CD4-positive, alpha-beta memory T cell (primary cell): Measurements from ENCODE around the gene HSPB7. TPM values are rescaled to one million over a fixed set of nuclear protein-coding genes. Genes with fewer than 3 reads are reported as not detected.
"Not testable (repeated sequence)": the region's sequence is repeated elsewhere in the genome, so short reads cannot be mapped to it uniquely, and the experiment has no call there.

Source experiments
- CTCF ChIA-PET: fragments of 350-600 bp; sonication (Branson Sonifier 250); formaldehyde crosslinking; loops from one replicate; lab custom pipeline; 2021; ENCODE audit warnings: inconsistent platforms; ENCODE audit not compliant: partially characterized antibody; lab: Charles Lee
- POLR2A ChIA-PET: fragments of 350-600 bp; sonication (Branson Sonifier 250); formaldehyde crosslinking; loops from one replicate; lab custom pipeline; 2021; ENCODE audit not compliant: partially characterized antibody; lab: Charles Lee
- DNase-seq, 5 donors: peaks; one replicate each; pipeline versions ENCODE4 v3.0.0 to v3.0.0-alpha.2; 2020 to 2022; ENCODE audit warnings: mixed read lengths in 1 of 5
- H3K27ac ChIP-seq: one replicate; pipeline ENCODE4 v1.7.0; 2013; ENCODE audit warnings: low read depth, low read length
- H3K27me3 ChIP-seq: 2 replicates; pipeline ENCODE4 v1.7.0; 2013; ENCODE audit warnings: mild to moderate bottlenecking, low read length, moderate library complexity; ENCODE audit not compliant: insufficient read depth
- H3K36me3 ChIP-seq: 2 replicates; pipeline ENCODE4 v1.7.0; 2013; ENCODE audit warnings: mild to moderate bottlenecking, low read length, moderate library complexity; ENCODE audit not compliant: insufficient read depth
- H3K4me1 ChIP-seq: 2 replicates; pipeline ENCODE4 v1.7.0; 2013; ENCODE audit warnings: mild to moderate bottlenecking, low read length, moderate library complexity; ENCODE audit not compliant: insufficient read depth
- H3K4me3 ChIP-seq, 2 donors: one replicate each; pipeline ENCODE4 v1.7.0; 2013; ENCODE audit warnings: low read length in 2 of 2, mild to moderate bottlenecking in 1 of 2
- H3K9me3 ChIP-seq, 2 donors: one replicate each; pipeline ENCODE4 v1.7.0; 2013; ENCODE audit warnings: low read length in 2 of 2, control low read depth in 1 of 2; ENCODE audit not compliant: control insufficient read depth in 1 of 2
- H3K27ac Mint-ChIP-seq, 7 donors: one replicate each; pipeline ENCODE4 v1.8.0; 2020 to 2021; ENCODE audit warnings: mixed read lengths in 7 of 7, mild to moderate bottlenecking in 6 of 7, inconsistent platforms in 3 of 7, moderate library complexity in 3 of 7
- H3K27me3 Mint-ChIP-seq, 2 donors: one replicate each; pipeline ENCODE4 v1.8.0; 2020 to 2021; ENCODE audit warnings: mixed read lengths in 2 of 2
- H3K36me3 Mint-ChIP-seq, 2 donors: one replicate each; pipeline ENCODE4 v1.8.0; 2020 to 2021; ENCODE audit warnings: mixed read lengths in 2 of 2, inconsistent platforms in 1 of 2, mild to moderate bottlenecking in 1 of 2
- H3K4me1 Mint-ChIP-seq, 4 donors: one replicate each; pipeline ENCODE4 v1.8.0; 2020 to 2021; ENCODE audit warnings: mixed read lengths in 4 of 4, mild to moderate bottlenecking in 1 of 4
- H3K4me3 Mint-ChIP-seq, 8 donors: one replicate each; pipeline ENCODE4 v1.8.0; 2020 to 2021; ENCODE audit warnings: mixed read lengths in 8 of 8, mild to moderate bottlenecking in 7 of 8, moderate library complexity in 6 of 8, inconsistent platforms in 3 of 8
- H3K9me3 Mint-ChIP-seq, 8 donors: one replicate each; pipeline ENCODE4 v1.8.0; 2020 to 2021; ENCODE audit warnings: mixed read lengths in 8 of 8, mild to moderate bottlenecking in 5 of 8, inconsistent platforms in 3 of 8, moderate library complexity in 1 of 8
- intact Hi-C: fragments of 100-400 bp; cut with micrococcal nuclease; formaldehyde crosslinking; loops from one replicate; pipeline ENCODE4 v1.15.1; 2023
- polyA plus RNA-seq, 2 donors: library from polyadenylated mRNA; unstranded; fragments of 300-500 nt; fragmentation: Illumina TruSeq; gene quantifications; one replicate each; pipeline ENCODE4 v1.2.3, GENCODE V29; 2021
- total RNA-seq, 2 experiments: library from RNA; stranded (reverse); gene quantifications; one replicate each; pipeline ENCODE4 v1.2.3, GENCODE V29; 2021

HSPB7 gene
- total and polyA plus RNA-seq, 4 experiments from 2014 or later, result not detected

DNA sequence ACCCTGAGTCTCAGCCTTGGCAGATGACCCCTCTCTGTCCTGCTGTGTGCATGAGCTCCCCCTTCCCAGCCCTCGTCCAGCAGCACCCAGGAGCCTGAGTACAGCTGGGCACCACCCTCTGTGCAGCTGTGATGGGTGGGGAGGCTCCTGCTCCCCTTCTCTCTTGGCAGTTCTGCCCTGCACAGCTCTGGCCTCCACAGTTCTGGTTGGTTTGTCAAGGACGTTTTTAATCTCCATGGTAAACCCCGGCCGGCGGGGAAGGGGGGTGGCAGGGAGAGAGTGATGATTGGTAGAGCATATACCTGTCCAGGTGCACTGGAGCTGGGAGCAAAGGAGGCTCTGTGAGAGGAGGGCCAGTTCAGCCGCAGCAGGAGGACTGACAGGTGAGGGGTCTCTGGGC lies 3.8 kb upstream of the HSPB7 start, which contains the start of gene CLCNKA:
Gene CLCNKA, plus strand, starts transcription at position 356 of the 400 bp plus-strand sequence. CDS start 584 bp downstream, outside the sequence.
- no peaks in the 10 kb centered on the region for H3K4me1 ChIP-seq
- no peaks in the 10 kb centered on the region for H3K27me3 ChIP-seq
- DNase-seq, result peak in 1 of 5 donors; percentile 16
- H3K9me3 ChIP-seq, result no peaks in the 10 kb centered on the region
- CTCF ChIA-PET, result no interaction called here
- POLR2A ChIA-PET, result no interaction called here
- Mint-ChIP-seq H3K27me3 (peaks cover 3 to 8% of the 10 kb centered on the region in 2 donors), H3K36me3 (no peaks in the 10 kb centered on the region), H3K4me3 (no peak within 1 kb of the TSS), H3K27ac (no peak within 1 kb of the TSS), H3K9me3 (no peaks in the 10 kb centered on the region), H3K4me1 (no peaks in the 10 kb centered on the region)
- H3K4me3 ChIP-seq, result no peak within 1 kb of the TSS
- no peak within 1 kb of the TSS for H3K27ac ChIP-seq
- H3K36me3 ChIP-seq, result no peaks in the 10 kb centered on the region
- intact Hi-C loops, result no loop called here

- H3K27ac ChIP-seq, intact Hi-C loops, H3K27me3 Mint-ChIP-seq, H3K4me3 Mint-ChIP-seq, H3K4me1 Mint-ChIP-seq, H3K9me3 ChIP-seq, DNase-seq, H3K36me3 Mint-ChIP-seq, H3K27me3 ChIP-seq, H3K4me3 ChIP-seq, CTCF ChIA-PET, H3K4me1 ChIP-seq, H3K27ac Mint-ChIP-seq, H3K9me3 Mint-ChIP-seq, H3K36me3 ChIP-seq: not testable (repeated sequence)
- POLR2A ChIA-PET, result interaction anchor here (0.7 kb wide), 1 partner anchor 56 kb away, joined by 3 read pairs; no protein-coding TSS in a partner anchor
Observed at GRCh38 chr1:16020878-16021277, 3.0 kb upstream of the HSPB7 start.

GRCh38 chr1:16020325-16020724 lies 2.5 kb upstream of the HSPB7 start:
- H3K27ac ChIP-seq, result no peak overlapping the region
- no peak for DNase-seq
- POLR2A ChIA-PET, result interaction anchor here (0.7 kb wide), 1 partner anchor 55 kb away, joined by 3 read pairs; no protein-coding TSS in a partner anchor
- Mint-ChIP-seq H3K36me3 (no peaks in the 10 kb centered on the region), H3K4me1 (no peaks in the 10 kb centered on the region), H3K27me3 (peaks cover under 1 to 8% of the 10 kb centered on the region in 2 donors), H3K27ac (no peak overlapping the region), H3K9me3 (no peaks in the 10 kb centered on the region), H3K4me3 (no peak overlapping the region)
- no peak overlapping the region for H3K4me3 ChIP-seq
- no peaks in the 10 kb centered on the region for H3K27me3 ChIP-seq
- no peaks in the 10 kb centered on the region for H3K36me3 ChIP-seq
- intact Hi-C loops, result no loop called here
- H3K9me3 ChIP-seq, result no peaks in the 10 kb centered on the region
- CTCF ChIA-PET, result interaction anchor here (2.8 kb wide), 1 partner anchor 11 kb away, joined by 12 read pairs; no protein-coding TSS in a partner anchor
- no peaks in the 10 kb centered on the region for H3K4me1 ChIP-seq

DNA sequence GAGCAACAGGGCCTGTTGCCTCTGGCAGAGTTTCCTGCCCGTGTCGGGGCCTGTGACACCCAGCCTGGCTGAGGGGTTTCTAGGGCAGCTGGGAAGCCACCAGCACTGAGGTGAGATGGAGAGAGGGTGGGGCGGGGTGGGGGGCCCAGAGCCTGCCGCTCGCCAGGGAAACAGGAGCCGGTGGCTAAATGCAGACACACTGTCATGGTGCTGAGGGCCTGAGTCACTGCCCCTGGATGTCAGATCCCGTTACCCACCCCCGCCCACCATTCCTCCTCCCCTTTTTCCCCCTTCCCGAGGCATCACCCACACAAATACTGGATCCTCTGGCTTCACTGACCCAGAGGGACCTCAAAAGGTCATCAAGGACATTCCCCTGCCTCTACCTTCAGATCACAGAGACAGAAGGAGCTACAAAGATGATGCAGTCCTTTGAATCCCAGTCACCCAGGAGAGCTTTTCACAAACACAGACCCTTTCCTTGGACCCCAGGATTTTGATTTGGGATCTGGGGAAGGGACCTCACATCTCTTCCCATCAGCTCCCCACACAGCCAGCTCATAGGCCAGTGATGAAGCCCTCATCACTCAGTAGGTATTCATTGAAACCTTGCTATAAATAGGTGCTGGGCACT lies 1.9 kb upstream of the HSPB7 start:
- intact Hi-C loops, result no loop called here
- H3K4me3 Mint-ChIP-seq, result no peak overlapping the region

DNA sequence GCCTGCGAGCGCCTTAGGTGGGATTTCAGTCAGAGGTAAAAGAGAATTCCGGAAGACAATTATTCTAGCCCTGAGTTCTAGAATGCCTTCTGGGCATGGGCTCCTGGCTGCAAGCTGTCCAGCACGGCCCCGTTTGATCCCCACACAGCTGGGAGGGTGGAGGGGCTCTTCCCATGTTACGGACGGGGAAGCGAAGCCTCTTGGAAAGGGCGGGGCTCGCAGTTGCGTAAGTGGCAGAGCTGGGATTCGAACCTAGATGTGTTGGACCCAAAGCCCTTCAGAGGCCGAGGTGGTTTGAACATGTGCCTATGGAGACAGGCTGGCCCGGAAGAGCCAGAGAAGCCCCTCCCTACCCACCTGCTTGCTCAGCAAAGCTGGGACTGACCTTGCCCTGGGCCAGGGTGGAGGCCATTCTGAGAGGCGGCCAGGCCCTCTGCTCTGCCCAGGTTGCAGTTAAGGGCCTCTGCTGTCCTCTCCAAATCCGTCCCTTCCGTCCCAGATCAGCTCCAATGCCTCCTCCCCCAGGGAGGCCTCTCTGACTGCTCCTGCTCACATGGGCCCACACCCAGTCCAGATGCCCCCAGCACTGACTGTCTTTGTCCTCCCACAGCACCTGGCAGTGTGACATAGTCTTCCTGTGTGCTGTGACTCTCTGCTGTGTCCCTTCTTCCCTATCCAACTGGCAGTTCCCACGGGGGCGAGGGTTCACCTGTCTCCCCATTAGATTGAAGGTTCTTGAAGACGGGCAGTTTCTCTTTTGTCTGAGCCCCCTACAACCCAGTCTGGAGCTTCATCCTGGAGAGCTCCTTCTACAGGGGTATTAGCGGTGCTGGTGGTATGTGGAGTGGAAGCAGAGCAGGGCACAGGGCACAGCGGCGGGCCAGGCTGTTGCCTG lies 1.2 kb upstream of the HSPB7 start:
- H3K4me1 ChIP-seq, result no peaks in the 10 kb centered on the region
- H3K27me3 ChIP-seq, result no peaks in the 10 kb centered on the region
- no peak overlapping the region for H3K4me3 ChIP-seq
- CTCF ChIA-PET, result interaction anchor here (2.8 kb wide), 1 partner anchor 9 kb away, joined by 12 read pairs; no protein-coding TSS in a partner anchor
- no peaks in the 10 kb centered on the region for H3K9me3 ChIP-seq
- H3K27ac ChIP-seq, result no peak overlapping the region
- no peaks in the 10 kb centered on the region for H3K4me1 Mint-ChIP-seq
- POLR2A ChIA-PET, result no interaction called here
- intact Hi-C loops, result no loop called here
- peaks cover 0 to 17% of the 10 kb centered on the region in 2 donors for H3K27me3 Mint-ChIP-seq
- H3K27ac Mint-ChIP-seq, result no peak overlapping the region
- H3K9me3 Mint-ChIP-seq, result no peaks in the 10 kb centered on the region
- no peaks in the 10 kb centered on the region for H3K36me3 Mint-ChIP-seq
- no peak overlapping the region for H3K4me3 Mint-ChIP-seq
- H3K36me3 ChIP-seq, result no peaks in the 10 kb centered on the region
- DNase-seq, result peak in 1 of 5 donors; percentile 12

More for the DNA sequence above, 1.9 kb upstream of the HSPB7 start:
- no peaks in the 10 kb centered on the region for H3K27me3 ChIP-seq
- Mint-ChIP-seq H3K4me1 (no peaks in the 10 kb centered on the region), H3K27ac (no peak overlapping the region), H3K9me3 (no peaks in the 10 kb centered on the region), H3K36me3 (no peaks in the 10 kb centered on the region), H3K27me3 (peaks cover 0 to 12% of the 10 kb centered on the region in 2 donors)
- ChIA-PET POLR2A (interaction anchor here (0.7 kb wide), 1 partner anchor 55 kb away, joined by 3 read pairs; no protein-coding TSS in a partner anchor), CTCF (interaction anchor here (2.8 kb wide), 1 partner anchor 10 kb away, joined by 12 read pairs; no protein-coding TSS in a partner anchor)
- peak in 1 of 5 donors; percentile 8 for DNase-seq
- H3K9me3 ChIP-seq, result no peaks in the 10 kb centered on the region
- H3K4me1 ChIP-seq, result no peaks in the 10 kb centered on the region
- H3K36me3 ChIP-seq, result no peaks in the 10 kb centered on the region
- H3K27ac ChIP-seq, result no peak overlapping the region
- H3K4me3 ChIP-seq, result no peak overlapping the region

DNA sequence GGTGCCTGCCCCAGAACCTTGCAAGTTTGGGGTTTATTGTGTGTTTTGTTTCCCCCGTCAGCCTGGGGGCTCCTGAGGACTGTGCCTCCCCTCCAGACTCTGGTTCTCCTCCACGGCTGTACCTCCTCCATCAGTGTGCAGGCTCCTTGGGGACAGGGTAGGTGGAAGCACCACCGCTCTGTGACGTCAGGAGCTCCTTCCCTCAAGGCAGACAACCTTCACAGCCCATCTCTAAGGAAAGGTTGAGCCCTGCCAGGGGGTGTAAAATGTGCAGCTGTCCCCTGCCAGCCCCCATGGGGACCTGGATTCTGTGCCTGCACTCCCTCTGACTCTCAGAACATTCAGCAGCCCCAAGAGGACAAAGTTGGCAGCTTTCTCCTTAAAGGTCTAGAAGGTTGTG lies 465 bp upstream of the HSPB7 start:
- no peaks in the 10 kb centered on the region for H3K9me3 ChIP-seq
- H3K9me3 Mint-ChIP-seq, result no peaks in the 10 kb centered on the region
- ChIA-PET CTCF (interaction anchor here (2.8 kb wide), 1 partner anchor 9 kb away, joined by 12 read pairs; no protein-coding TSS in a partner anchor), POLR2A (no interaction called here)
- H3K27me3 ChIP-seq, result no peaks in the 10 kb centered on the region
- H3K4me3 ChIP-seq, result no peak overlapping the region
- intact Hi-C loops, result no loop called here
- H3K4me1 Mint-ChIP-seq, result no peaks in the 10 kb centered on the region
- H3K4me3 Mint-ChIP-seq, result no peak overlapping the region
- H3K36me3 ChIP-seq, result no peaks in the 10 kb centered on the region
- H3K27me3 Mint-ChIP-seq, result peaks cover 2 to 19% of the 10 kb centered on the region in 2 donors
- no peak overlapping the region for H3K27ac ChIP-seq
- no peak overlapping the region for H3K27ac Mint-ChIP-seq
- DNase-seq, result peak in 1 of 5 donors; percentile 6
- no peaks in the 10 kb centered on the region for H3K36me3 Mint-ChIP-seq
- no peaks in the 10 kb centered on the region for H3K4me1 ChIP-seq

DNA sequence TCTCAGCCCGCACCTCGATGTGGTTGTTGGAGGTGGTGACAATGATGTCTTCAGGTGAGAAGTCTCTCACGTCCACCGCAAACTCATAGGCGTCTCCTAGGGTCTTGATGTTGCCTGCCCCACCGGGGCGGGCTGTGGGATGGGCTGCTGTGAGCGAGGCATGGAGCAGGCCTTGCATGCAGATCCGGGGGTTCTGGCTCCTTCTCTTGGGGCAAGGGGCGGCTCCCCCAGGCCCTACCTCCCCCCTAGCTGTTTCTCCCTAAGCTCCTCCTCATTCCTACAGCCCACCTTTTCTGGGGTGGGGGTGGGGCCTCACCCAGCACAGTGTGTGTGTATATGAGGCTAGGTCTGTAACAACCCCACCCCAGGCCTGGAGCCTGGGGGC lies 775 bp downstream of the HSPB7 start:
- H3K4me3 ChIP-seq, result no peak overlapping the region
- no peak overlapping the region for H3K27ac Mint-ChIP-seq
- H3K9me3 ChIP-seq, result no peaks in the 10 kb centered on the region
- peaks cover 0 to 4% (median 4%) of the 10 kb centered on the region in 4 donors for H3K4me1 Mint-ChIP-seq
- no peak overlapping the region for H3K27ac ChIP-seq
- peaks cover 2 to 19% of the 10 kb centered on the region in 2 donors for H3K27me3 Mint-ChIP-seq
- POLR2A ChIA-PET, result interaction anchor here (0.6 kb wide), 1 partner anchor 42 kb away, joined by 3 read pairs; no protein-coding TSS in a partner anchor
- intact Hi-C loops, result no loop called here
- no peaks in the 10 kb centered on the region for H3K27me3 ChIP-seq
- DNase-seq, result peak in 1 of 5 donors; percentile 23
- H3K36me3 ChIP-seq, result no peaks in the 10 kb centered on the region
- CTCF ChIA-PET, result no interaction called here
- H3K4me3 Mint-ChIP-seq, result no peak overlapping the region
- H3K9me3 Mint-ChIP-seq, result no peaks in the 10 kb centered on the region
- no peaks in the 10 kb centered on the region for H3K36me3 Mint-ChIP-seq
- peaks cover 12% of the 10 kb centered on the region for H3K4me1 ChIP-seq
